MCF 10A (cell line): ENCODE measurements around the gene MAGI1. TPM values are rescaled to one million over a fixed set of nuclear protein-coding genes. Genes with fewer than 3 reads are reported as not detected.

ENCODE experiments used
- BruUV-seq: library from RNA; stranded (reverse); fragments of 400-500 nt; replicated peaks from 2 replicates; lab custom pipeline; 2021; lab: Mats Ljungman, UMichigan
- CTCF ChIA-PET: fragments of 300-600 bp; sonication (Branson Sonifier 250); formaldehyde crosslinking; extraction: SDS; loops from one replicate; lab custom pipeline; 2021; ENCODE audit warnings: antibody characterized with exemption, inconsistent platforms; lab: Yijun Ruan, JAX
- POLR2A ChIA-PET: fragments of 300-600, 350-650 bp; sonication (Branson Sonifier 250); formaldehyde crosslinking; extraction: SDS; loops from one replicate; lab custom pipeline; 2020; ENCODE audit warnings: antibody characterized with exemption, inconsistent platforms; lab: Yijun Ruan, JAX
- DNase-seq: peaks from one replicate; pipeline ENCODE4 v3.0.0-alpha.2; 2018; ENCODE audit not compliant: unreplicated experiment
- H3K27ac Mint-ChIP-seq: one replicate; pipeline ENCODE4 v1.8.0; 2022; ENCODE audit warnings: mild to moderate bottlenecking, low read depth, mixed read lengths; ENCODE audit not compliant: unreplicated experiment
- H3K27me3 Mint-ChIP-seq: one replicate; pipeline ENCODE4 v1.8.0; 2022; ENCODE audit warnings: mixed read lengths; ENCODE audit not compliant: insufficient read depth, unreplicated experiment
- H3K36me3 Mint-ChIP-seq: one replicate; pipeline ENCODE4 v1.8.0; 2022; ENCODE audit warnings: mild to moderate bottlenecking, moderate library complexity, mixed read lengths; ENCODE audit not compliant: insufficient read depth, unreplicated experiment
- H3K4me1 Mint-ChIP-seq: one replicate; pipeline ENCODE4 v1.8.0; 2022; ENCODE audit warnings: mixed read lengths; ENCODE audit not compliant: insufficient read depth, unreplicated experiment
- H3K4me3 Mint-ChIP-seq: one replicate; pipeline ENCODE4 v1.8.0; 2022; ENCODE audit warnings: mild to moderate bottlenecking, moderate library complexity, mixed read lengths; ENCODE audit not compliant: unreplicated experiment
- H3K9me3 Mint-ChIP-seq: one replicate; pipeline ENCODE4 v1.8.0; 2022; ENCODE audit warnings: mixed read lengths; ENCODE audit not compliant: unreplicated experiment
- CTCF ChIP-seq: fragments of 200-600 bp; IDR thresholded peaks from one replicate; pipeline ENCODE4 v1.8.0; 2022; ENCODE audit warnings: antibody characterized with exemption, mild to moderate bottlenecking; ENCODE audit not compliant: unreplicated experiment
- intact Hi-C: fragments of 100-400 bp; cut with micrococcal nuclease; formaldehyde crosslinking; loops from 2 replicates; pipeline ENCODE4 v1.14.1; 2022
- total RNA-seq: library from RNA; stranded (reverse); gene quantifications from 2 replicates; pipeline ENCODE4 v1.2.3, GENCODE V29; 2022

Gene MAGI1
- total RNA-seq, 1 experiment from 2014 or later, result 6.2 TPM

- no peaks in the 10 kb centered on the region for H3K27me3 Mint-ChIP-seq
- ChIA-PET POLR2A (no interaction called here), CTCF (no interaction called here)
- TF ChIP-seq CTCF, result no peak
- no peaks in the 10 kb centered on the region for H3K36me3 Mint-ChIP-seq
- H3K9me3 Mint-ChIP-seq, result no peaks in the 10 kb centered on the region
- intact Hi-C loops, result no loop called here
- no peaks in the 10 kb centered on the region for H3K4me1 Mint-ChIP-seq
- no TSS peak for BruUV-seq
- no peak overlapping the region for H3K27ac Mint-ChIP-seq
- no peak overlapping the region for H3K4me3 Mint-ChIP-seq
- no peak for DNase-seq
These were observed 41.4 kb upstream of the MAGI1 start for GRCh38 chr3:66080167-66080566.

- POLR2A ChIA-PET, result no interaction called here
- CTCF ChIA-PET, result no interaction called here
- H3K4me1 Mint-ChIP-seq, result no peaks in the 10 kb centered on the region
- no peak for DNase-seq
- TF ChIP-seq CTCF, result no peak
- intact Hi-C loops, result no loop called here
- H3K27ac Mint-ChIP-seq, result no peak overlapping the region
- no peaks in the 10 kb centered on the region for H3K27me3 Mint-ChIP-seq
- no peaks in the 10 kb centered on the region for H3K36me3 Mint-ChIP-seq
- no TSS peak for BruUV-seq
- H3K9me3 Mint-ChIP-seq, result no peaks in the 10 kb centered on the region
- no peak overlapping the region for H3K4me3 Mint-ChIP-seq
These were observed 39.3 kb upstream of the MAGI1 start for GRCh38 chr3:66077973-66078372.

- Mint-ChIP-seq H3K4me1 (no peaks in the 10 kb centered on the region), H3K36me3 (no peaks in the 10 kb centered on the region), H3K27ac (no peak overlapping the region), H3K9me3 (no peaks in the 10 kb centered on the region), H3K4me3 (no peak overlapping the region), H3K27me3 (no peaks in the 10 kb centered on the region)
- BruUV-seq, result no TSS peak
- POLR2A ChIA-PET, result interaction anchor here (0.7 kb wide), 1 partner anchor 80 kb away, joined by 3 read pairs; no protein-coding TSS in a partner anchor
- TF ChIP-seq CTCF, result no peak
- CTCF ChIA-PET, result no interaction called here
- intact Hi-C loops, result no loop called here
- no peak for DNase-seq
These were observed 38.2 kb upstream of the MAGI1 start for GRCh38 chr3:66076861-66077470.

GRCh38 chr3:66075281-66075680 lies 36.6 kb upstream of the MAGI1 start:
- DNase-seq, result peak; percentile 63
- no peak overlapping the region for H3K27ac Mint-ChIP-seq
- no peaks in the 10 kb centered on the region for H3K4me1 Mint-ChIP-seq
- POLR2A ChIA-PET, result no interaction called here
- H3K36me3 Mint-ChIP-seq, result no peaks in the 10 kb centered on the region
- H3K4me3 Mint-ChIP-seq, result no peak overlapping the region
- no peak for TF ChIP-seq CTCF
- intact Hi-C loops, result no loop called here
- BruUV-seq, result no TSS peak
- no peaks in the 10 kb centered on the region for H3K27me3 Mint-ChIP-seq
- no peaks in the 10 kb centered on the region for H3K9me3 Mint-ChIP-seq
- CTCF ChIA-PET, result interaction anchor here (0.6 kb wide), 1 partner anchor 62 kb away, joined by 3 read pairs; no protein-coding TSS in a partner anchor
